RPMI8226 (cell line): ENCODE results near the gene ZNF862.

ENCODE experiments used
- DNase-seq: peaks from one replicate; pipeline ENCODE4 v3.0.0-alpha.2; 2015

The ZNF862 gene

GRCh38 chr7:149838224-149838991 is at the start of gene ZNF862:
Gene ZNF862, plus strand, starts transcription at chr7:149838375. Its CDS starts 237 bp downstream, at chr7:149838612.
- peak; percentile 99 for DNase-seq

- no peak for DNase-seq
Measured at GRCh38 chr7:149789101-149789500, 49.1 kb upstream of the ZNF862 start.

DNA sequence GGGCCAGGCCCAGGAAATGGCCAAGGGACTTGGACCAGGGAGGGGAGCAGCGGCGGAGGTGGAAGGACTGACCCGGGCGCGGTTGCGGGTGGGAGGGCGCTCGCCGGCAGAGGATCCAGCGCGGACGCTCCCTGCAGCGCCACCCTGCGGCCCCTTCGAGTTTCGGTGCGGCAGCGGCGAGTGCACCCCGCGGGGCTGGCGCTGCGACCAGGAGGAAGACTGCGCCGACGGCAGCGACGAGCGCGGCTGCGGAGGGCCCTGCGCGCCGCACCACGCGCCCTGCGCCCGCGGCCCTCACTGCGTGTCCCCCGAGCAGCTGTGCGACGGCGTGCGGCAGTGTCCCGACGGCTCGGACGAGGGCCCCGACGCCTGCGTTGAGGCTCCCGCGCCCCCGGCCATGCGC is 48.0 kb upstream of the ZNF862 start:
- DNase-seq: peak; percentile 69

DNA sequence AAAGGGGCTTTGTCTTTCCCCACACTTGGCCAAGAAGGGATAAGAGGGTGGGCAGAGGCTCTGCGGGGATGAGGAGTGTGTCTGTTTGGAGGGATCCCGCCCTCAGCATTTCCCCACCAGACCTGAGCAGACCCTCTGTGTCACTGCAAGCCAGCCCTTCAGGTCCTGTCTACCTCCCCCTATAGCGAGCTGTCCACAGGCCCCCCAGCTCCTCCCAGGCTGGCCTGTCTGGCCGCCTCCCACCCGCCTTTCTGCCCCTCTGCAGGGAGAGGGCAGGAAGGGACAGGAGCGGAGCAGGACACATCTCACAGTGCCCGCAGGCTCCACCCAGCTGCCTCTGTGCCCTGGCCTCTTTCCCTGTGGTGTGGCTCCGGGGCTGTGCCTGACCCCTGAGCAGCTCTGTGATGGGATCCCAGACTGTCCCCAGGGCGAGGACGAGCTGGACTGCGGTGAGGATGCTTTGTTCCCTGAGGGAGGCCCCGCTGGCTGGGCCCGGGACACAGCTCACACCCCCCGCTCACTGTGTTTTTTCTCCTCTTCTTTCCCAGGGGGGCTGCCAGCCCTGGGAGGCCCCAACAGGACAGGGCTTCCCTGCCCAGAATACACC is 47.3 kb upstream of the ZNF862 start:
- no peak for DNase-seq

DNA sequence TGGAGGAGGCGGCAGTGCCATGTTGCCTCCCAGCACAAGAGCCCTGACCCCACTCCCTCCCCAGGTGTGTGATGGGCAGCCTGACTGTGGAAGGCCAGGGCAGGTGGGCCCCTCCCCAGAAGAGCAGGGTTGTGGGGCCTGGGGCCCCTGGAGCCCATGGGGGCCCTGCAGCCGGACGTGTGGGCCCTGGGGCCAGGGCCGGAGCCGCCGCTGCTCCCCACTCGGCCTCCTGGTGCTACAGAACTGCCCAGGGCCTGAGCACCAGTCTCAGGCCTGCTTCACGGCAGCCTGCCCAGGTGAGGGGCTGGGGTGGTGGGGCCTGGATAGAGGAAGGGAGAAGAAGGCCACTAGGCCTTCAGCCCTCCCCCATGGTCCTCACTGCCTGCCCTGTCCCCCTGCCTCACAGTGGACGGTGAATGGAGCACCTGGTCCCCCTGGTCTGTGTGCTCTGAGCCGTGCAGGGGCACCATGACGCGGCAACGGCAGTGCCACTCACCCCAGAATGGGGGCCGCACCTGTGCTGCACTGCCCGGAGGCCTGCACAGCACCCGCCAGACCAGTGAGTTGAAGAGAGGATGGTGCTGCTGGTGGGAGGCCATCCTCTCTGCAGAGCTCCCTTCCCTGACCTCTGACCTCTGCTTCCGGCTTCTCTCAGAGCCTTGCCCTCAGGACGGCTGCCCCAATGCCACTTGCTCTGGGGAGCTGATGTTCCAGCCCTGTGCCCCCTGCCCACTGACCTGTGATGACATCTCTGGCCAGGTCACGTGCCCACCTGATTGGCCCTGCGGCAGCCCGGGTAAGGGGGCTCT is 46.6 kb upstream of the ZNF862 start:
- DNase-seq: no peak

- DNase-seq: no peak
Measured at GRCh38 chr7:149792220-149792595, 46.0 kb upstream of the ZNF862 start.

DNA sequence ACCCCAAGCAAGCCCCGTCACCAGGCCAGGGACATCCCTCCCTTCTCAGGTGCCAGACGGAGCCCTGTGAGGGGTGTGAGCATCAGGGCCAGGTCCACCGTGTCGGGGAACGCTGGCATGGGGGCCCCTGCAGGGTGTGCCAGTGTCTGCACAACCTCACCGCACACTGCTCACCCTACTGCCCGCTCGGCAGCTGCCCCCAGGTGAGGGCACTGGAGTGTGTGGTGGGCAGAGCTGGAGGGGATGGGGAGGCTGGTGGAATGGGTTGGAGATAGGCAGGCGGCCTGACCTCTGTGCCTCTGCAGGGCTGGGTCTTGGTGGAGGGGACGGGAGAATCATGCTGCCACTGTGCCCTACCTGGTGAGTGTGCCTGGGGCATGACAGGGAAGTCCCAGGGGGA is 44.9 kb upstream of the ZNF862 start:
- DNase-seq: no peak

GRCh38 chr7:149794661-149795060 is 43.5 kb upstream of the ZNF862 start:
- DNase-seq: no peak

DNA sequence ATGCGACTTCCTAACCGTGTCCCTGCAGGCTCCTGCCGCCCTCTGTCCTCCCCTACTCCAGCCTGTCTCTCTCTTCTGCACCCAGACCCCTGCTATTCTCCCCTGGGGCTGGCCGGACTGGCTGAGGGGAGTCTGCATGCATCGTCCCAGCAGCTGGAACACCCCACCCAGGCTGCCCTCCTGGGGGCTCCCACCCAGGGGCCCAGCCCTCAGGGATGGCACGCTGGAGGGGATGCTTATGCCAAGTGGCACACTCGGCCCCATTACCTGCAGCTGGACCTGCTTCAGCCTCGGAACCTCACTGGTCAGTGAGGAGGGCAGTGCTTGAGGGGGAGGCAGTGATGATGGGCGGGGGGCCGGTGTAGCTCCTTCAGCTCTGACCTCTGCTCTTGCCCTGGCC is 43.0 kb upstream of the ZNF862 start:
- no peak for DNase-seq

- no peak for DNase-seq
Measured at GRCh38 chr7:149796287-149796860, 41.8 kb upstream of the ZNF862 start.

DNA sequence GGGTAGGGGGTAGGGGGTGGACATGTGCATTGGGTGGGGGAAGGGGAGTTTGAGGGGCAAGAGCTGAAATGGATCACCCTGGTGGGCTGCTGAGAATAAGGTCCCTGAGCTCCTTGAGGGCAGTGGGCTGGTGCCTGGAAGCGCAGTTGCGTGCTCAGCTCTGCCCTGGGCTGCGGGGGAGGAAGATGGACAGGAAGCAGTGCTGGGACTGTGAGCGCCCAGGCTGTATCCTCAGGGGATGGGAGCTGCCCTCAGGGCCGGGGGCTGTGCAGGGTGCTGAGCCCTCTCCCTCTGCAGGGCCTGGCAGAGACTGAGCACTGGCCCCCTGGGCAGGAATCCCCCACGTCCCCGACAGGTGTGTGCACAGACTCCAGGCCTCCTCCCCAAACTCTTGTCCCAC is 40.4 kb upstream of the ZNF862 start:
- no peak for DNase-seq

DNA sequence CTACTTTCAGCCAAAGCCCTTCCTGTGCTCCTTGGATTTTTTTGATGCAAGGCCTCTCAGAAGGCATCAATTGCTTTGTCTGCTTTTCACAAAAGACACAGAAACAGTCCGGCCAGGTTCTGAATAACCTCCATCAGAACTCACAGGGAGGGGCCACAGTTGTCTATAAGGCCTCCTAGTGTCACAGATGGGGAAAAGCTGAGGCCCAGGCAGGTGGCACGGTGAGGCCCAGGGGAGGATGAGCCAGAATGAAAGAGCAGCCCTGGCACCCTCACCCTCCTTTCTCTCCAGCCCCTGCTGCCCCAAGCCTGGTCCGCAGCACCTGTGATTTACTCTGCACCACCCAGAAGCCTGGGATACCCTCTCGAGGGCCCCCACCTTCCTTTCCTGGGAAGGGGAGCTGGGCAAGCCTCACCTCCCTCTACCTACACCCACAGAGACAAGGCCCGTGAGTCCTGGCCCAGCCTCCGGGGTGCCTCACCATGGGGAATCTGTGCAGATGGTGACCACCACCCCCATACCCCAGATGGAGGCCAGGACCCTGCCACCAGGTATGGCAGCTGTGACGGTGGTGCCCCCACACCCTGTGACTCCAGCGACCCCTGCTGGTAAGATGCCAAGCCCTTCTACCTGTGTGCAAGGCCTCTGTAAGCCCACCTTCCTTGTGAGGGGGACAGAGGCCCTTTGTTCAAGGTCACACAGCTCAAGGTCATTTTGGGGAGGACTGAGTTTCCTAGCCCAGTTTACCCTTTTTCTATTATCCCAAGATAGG is 38.6 kb upstream of the ZNF862 start:
- peak; percentile 65 for DNase-seq

DNA sequence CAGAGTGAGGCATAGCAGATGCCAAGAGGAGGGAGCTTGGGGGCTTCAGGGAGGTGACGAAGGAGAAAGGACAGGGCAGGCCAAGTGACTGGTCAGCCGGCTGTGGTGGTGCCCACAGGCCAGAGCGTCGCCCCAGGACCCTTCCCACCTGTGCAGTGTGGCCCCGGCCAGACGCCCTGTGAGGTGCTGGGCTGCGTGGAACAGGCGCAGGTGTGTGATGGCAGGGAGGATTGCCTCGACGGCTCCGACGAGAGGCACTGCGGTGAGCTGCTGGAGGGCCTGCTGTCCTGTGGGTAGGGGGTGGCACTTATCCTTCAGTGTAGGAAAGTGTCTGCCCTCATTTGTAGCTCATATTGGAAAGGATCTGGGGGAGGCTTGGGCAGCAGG is 38.0 kb upstream of the ZNF862 start:
- DNase-seq: no peak

DNA sequence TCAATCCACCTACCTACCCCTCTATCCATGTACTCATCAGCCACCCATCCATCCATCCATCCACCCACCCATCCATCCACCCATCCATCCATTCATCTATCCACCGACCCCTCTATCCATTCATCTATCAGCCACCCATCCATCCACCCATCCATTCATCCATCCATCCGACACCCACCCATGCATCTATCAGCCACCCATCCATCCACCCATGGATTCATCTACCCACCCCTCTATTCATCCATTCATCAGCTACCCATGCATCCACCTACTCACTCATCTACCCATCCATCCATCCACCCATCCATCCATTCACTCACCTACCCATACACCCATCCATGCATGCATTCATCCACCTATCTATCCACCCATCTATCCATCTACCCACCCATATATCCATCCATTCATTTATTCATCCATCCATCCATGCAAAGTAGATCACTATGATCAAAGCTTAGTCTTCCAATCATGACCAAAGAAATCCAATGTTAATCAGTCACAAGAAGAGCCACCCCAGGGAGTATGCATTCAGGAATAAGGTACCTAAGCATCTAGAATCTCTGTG is 37.1 kb upstream of the ZNF862 start:
- no peak for DNase-seq

GRCh38 chr7:149801816-149802215 is 36.4 kb upstream of the ZNF862 start:
- no peak for DNase-seq

DNA sequence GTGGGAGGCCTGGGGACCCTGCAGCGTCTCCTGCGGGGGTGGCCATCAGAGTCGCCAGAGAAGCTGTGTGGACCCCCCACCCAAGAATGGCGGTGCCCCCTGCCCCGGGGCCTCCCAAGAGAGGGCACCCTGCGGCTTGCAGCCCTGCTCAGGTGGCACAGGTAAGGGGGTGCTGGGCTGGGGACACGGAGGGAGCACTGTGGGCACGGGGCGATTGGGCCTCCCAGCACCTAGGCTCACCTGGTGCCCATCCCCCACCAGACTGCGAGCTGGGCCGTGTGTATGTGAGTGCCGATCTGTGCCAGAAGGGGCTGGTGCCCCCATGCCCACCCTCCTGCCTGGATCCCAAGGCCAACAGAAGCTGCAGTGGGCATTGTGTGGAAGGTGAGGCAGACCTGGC is 35.2 kb upstream of the ZNF862 start:
- no peak for DNase-seq

DNA sequence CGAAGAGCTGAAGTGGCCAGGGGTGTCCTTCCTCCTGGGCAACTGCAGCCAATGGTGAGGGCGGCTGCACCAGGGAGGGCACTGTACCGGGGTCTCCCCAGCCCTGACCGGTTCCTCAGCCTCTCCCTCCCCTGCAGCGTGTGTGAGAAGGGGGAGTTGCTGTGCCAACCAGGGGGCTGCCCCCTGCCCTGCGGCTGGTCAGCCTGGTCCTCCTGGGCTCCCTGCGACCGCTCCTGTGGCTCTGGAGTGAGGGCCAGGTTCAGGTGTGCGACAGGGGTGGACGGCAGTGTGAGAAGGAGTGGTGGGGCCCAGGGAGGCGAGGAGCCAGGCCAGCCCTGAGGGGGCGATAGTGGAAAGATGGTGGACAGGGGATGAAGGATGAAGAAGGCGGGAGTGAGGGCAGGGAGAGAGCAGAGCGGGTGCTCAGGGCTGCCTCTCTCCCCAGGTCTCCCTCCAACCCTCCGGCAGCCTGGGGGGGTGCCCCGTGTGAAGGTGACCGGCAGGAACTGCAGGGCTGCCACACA is 34.6 kb upstream of the ZNF862 start:
- DNase-seq: no peak

GRCh38 chr7:149804106-149804505 is 34.1 kb upstream of the ZNF862 start:
- no peak for DNase-seq

GRCh38 chr7:149806726-149807125 is 31.4 kb upstream of the ZNF862 start:
- DNase-seq: no peak

GRCh38 chr7:149808311-149808710 is 29.9 kb upstream of the ZNF862 start:
- no peak for DNase-seq

DNA sequence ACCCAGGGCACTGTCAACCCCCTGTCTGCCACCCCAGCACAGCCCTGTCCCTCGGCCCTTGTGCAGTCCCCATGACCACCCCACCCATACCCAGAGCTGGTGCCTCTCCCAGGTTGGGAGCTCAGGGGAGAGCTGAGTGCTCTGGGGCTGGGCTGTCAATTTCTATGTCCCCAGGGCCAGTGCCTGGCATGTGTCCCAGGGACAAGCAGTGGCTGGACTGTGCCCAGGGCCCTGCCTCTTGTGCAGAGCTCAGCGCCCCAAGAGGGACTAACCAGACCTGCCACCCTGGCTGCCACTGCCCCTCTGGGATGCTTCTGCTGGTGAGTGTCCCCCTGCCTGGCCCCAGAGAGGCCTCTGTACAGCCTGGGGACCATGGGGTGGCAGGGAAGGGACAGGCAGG is 29.0 kb upstream of the ZNF862 start:
- DNase-seq: no peak

- peak; percentile 38 for DNase-seq
Measured at GRCh38 chr7:149811221-149811620, 27.0 kb upstream of the ZNF862 start.
